Measurements from ENCODE around the gene NFATC4. TPM values are rescaled to one million over a fixed set of nuclear protein-coding genes. Genes with fewer than 3 reads are reported as not detected.

Gene NFATC4
- total and polyA plus RNA-seq, 10 donors, result 10.7 to 145 (median 23.0) TPM

DNA sequence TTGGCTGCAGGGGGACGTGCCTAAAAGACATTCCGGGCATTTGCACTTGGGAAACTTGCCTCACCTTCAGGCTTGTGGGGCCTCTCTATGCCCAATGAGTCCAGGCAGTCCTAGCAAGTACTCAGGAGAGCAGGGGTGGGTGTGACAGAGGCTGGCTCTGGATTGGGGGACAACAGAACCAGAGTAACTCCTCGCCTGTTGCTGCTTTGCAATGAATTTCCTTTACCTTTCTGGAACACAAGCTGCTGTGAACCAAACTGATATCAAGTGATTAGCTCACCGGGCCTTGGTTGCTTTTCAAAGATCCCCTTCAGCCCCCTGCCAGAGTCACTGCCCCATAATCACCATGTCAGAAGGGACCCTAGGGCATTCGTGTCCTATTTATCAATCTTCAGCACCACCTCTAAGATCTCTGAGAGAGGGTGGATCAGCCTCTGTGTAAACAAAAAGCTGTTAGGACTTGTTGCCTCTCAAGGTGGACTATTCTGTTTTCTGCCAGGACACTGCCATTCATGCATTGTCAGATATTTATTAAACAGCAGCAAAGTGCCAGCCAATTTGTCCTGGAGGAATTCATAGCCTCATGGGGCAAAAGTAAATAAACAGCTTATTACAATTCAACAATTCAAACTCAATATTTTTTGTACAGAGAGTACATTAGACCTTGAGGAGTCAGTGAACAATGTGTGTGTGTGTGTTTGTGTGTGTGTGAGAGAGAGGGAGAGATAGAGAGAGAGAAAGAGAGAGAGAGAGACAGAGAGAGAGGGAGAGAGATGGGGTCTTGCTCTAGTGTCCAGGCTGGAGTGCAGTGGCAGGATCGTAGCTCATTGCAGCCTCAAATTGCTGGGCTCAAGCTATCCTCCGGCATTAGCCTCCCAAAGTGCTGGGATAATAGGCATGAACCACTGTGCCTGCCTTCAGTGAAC, 11.3 kb downstream of the NFATC4 start:
- WGBS, 5 donors, result 79 to 91% (median 88%) methylated on average over 7 of the region's 7 CpGs
- intact Hi-C loops (cut with DNase I; ENCODE audit: low total_unique reads), result no loop called here
- TF ChIP-seq CTCF (IDR thresholded peaks at IDR 0.05 in 8 of 11, conservative IDR thresholded peaks at IDR 0.05 in 3 of 11) (no peak), POLR2A (IDR thresholded peaks at IDR 0.05) (no peak), POLR2AphosphoS5 (IDR thresholded peaks at IDR 0.05) (no peak)
- H3K4me1 ChIP-seq, result no peaks in the 10 kb centered on the region
- DNase-seq, result no peak
- H3K27ac ChIP-seq, result no peak overlapping the region
- no peak overlapping the region for H3K4me3 ChIP-seq
- no peaks in the 10 kb centered on the region for H3K36me3 ChIP-seq
- H3K27me3 ChIP-seq (replicated peaks in 1 of 7), result peaks cover 0 to 10% (median 0%) of the 10 kb centered on the region in 7 donors
- no peaks in the 10 kb centered on the region for H3K9me3 ChIP-seq

- TF ChIP-seq CTCF (IDR thresholded peaks at IDR 0.05 in 8 of 11, conservative IDR thresholded peaks at IDR 0.05 in 3 of 11) (no peak), POLR2A (IDR thresholded peaks at IDR 0.05) (no peak), POLR2AphosphoS5 (IDR thresholded peaks at IDR 0.05) (no peak)
- 79 to 85% (median 84%) methylated on average over 15 of the region's 15 CpGs for WGBS, 5 donors
- Histone ChIP-seq H3K4me1 (no peaks in the 10 kb centered on the region), H3K36me3 (no peaks in the 10 kb centered on the region), H3K27ac (no peak overlapping the region), H3K9me3 (no peaks in the 10 kb centered on the region), H3K27me3 (replicated peaks in 1 of 7) (peaks cover 0 to 10% (median 0%) of the 10 kb centered on the region in 7 donors), H3K4me3 (no peak overlapping the region)
- DNase-seq, result no peak
- intact Hi-C loops (cut with DNase I; ENCODE audit: low total_unique reads), result no loop called here
Measured at GRCh38 chr14:24379907-24380730, 12.1 kb downstream of the NFATC4 start.

- Histone ChIP-seq H3K4me3 (no peak overlapping the region), H3K9me3 (no peaks in the 10 kb centered on the region), H3K27me3 (replicated peaks in 1 of 7) (peaks cover 0 to 4% (median 0%) of the 10 kb centered on the region in 7 donors), H3K4me1 (no peaks in the 10 kb centered on the region), H3K36me3 (no peaks in the 10 kb centered on the region), H3K27ac (no peak overlapping the region)
- no peak for TF ChIP-seq POLR2AphosphoS5 (IDR thresholded peaks at IDR 0.05)
- no peak for TF ChIP-seq CTCF (IDR thresholded peaks at IDR 0.05 in 8 of 11, conservative IDR thresholded peaks at IDR 0.05 in 3 of 11)
- no peak for TF ChIP-seq POLR2A (IDR thresholded peaks at IDR 0.05)
- no peak for DNase-seq
- WGBS, 5 donors, result 63 to 86% (median 81%) methylated on average over 7 to 8 of the region's 8 CpGs
- intact Hi-C loops (cut with DNase I; ENCODE audit: low total_unique reads), result no loop called here
Measured at GRCh38 chr14:24381363-24382063, 13.5 kb downstream of the NFATC4 start.

Measured in spleen (tissue), 11 donors.